ENCODE data around the gene LRRC8E.
"Not testable (repeated sequence)": the region's sequence is repeated elsewhere in the genome, so short reads cannot be mapped to it uniquely, and the experiment has no call there.

The LRRC8E gene

GRCh38 chr19:7912697-7913564 lies 24.6 kb downstream of the LRRC8E start:
- peaks cover 23 to 26% of the 10 kb centered on the region in 2 donors for H3K36me3 ChIP-seq (ENCODE audit: control insufficient read depth in 2 of 2, insufficient read depth in 2 of 2, low read length in 2 of 2)
- no peak overlapping the region for H3K27ac ChIP-seq (ENCODE audit: low read length)
- H3K4me3 ChIP-seq (ENCODE audit: low read length in 2 of 2) = no peak overlapping the region
- H3K9ac ChIP-seq (ENCODE audit: low read length in 2 of 2) = no peak overlapping the region
- H3K4me1 ChIP-seq (ENCODE audit: control insufficient read depth, insufficient read depth, low read length) = peaks cover 31% of the 10 kb centered on the region
- H3K9me3 ChIP-seq (ENCODE audit: control insufficient read depth in 2 of 2, low read length in 2 of 2) = no peaks in the 10 kb centered on the region
- peaks cover 14 to 28% of the 10 kb centered on the region in 2 donors for H3K27me3 ChIP-seq (ENCODE audit: control insufficient read depth in 1 of 2, insufficient read depth in 2 of 2, low read length in 2 of 2)

- H3K4me1 ChIP-seq (ENCODE audit: control insufficient read depth, insufficient read depth, low read length) = peaks cover 27% of the 10 kb centered on the region
- no peak overlapping the region for H3K27ac ChIP-seq (ENCODE audit: low read length)
- H3K9me3 ChIP-seq (ENCODE audit: control insufficient read depth in 2 of 2, low read length in 2 of 2) = no peaks in the 10 kb centered on the region
- H3K36me3 ChIP-seq (ENCODE audit: control insufficient read depth in 2 of 2, insufficient read depth in 2 of 2, low read length in 2 of 2) = peaks cover 23 to 26% of the 10 kb centered on the region in 2 donors
- peaks cover 17 to 33% of the 10 kb centered on the region in 2 donors for H3K27me3 ChIP-seq (ENCODE audit: control insufficient read depth in 1 of 2, insufficient read depth in 2 of 2, low read length in 2 of 2)
- no peak overlapping the region for H3K4me3 ChIP-seq (ENCODE audit: low read length in 2 of 2)
- no peak overlapping the region for H3K9ac ChIP-seq (ENCODE audit: low read length in 2 of 2)
These were observed 25.3 kb downstream of the LRRC8E start for GRCh38 chr19:7913652-7914051.

GRCh38 chr19:7914099-7914498 lies 25.8 kb downstream of the LRRC8E start:
- Histone ChIP-seq H3K27ac (ENCODE audit: low read length) (no peak overlapping the region), H3K27me3 (ENCODE audit: control insufficient read depth in 1 of 2, insufficient read depth in 2 of 2, low read length in 2 of 2) (peaks cover 20 to 38% of the 10 kb centered on the region in 2 donors), H3K9me3 (ENCODE audit: control insufficient read depth in 2 of 2, low read length in 2 of 2) (no peaks in the 10 kb centered on the region), H3K9ac (ENCODE audit: low read length in 2 of 2) (no peak overlapping the region), H3K4me3 (ENCODE audit: low read length in 2 of 2) (no peak overlapping the region), H3K36me3 (ENCODE audit: control insufficient read depth in 2 of 2, insufficient read depth in 2 of 2, low read length in 2 of 2) (peaks cover 23 to 26% of the 10 kb centered on the region in 2 donors), H3K4me1 (ENCODE audit: control insufficient read depth, insufficient read depth, low read length) (peaks cover 27% of the 10 kb centered on the region)

GRCh38 chr19:7914598-7915045 lies 26.3 kb downstream of the LRRC8E start, which contains the start of gene TGFBR3L:
TGFBR3L (plus strand) TSS chr19:7914830.
- Histone ChIP-seq H3K9ac (ENCODE audit: low read length in 2 of 2) (no peak within 1 kb of the TSS), H3K27me3 (ENCODE audit: control insufficient read depth in 1 of 2, insufficient read depth in 2 of 2, low read length in 2 of 2) (peaks cover 20 to 38% of the 10 kb centered on the region in 2 donors), H3K27ac (ENCODE audit: low read length) (no peak within 1 kb of the TSS), H3K4me1 (ENCODE audit: control insufficient read depth, insufficient read depth, low read length) (peaks cover 28% of the 10 kb centered on the region), H3K4me3 (ENCODE audit: low read length in 2 of 2) (peak within 1 kb of the TSS in 1 of 2 donors; percentile 29), H3K9me3 (ENCODE audit: control insufficient read depth in 2 of 2, low read length in 2 of 2) (no peaks in the 10 kb centered on the region), H3K36me3 (ENCODE audit: control insufficient read depth in 2 of 2, insufficient read depth in 2 of 2, low read length in 2 of 2) (peaks cover 23 to 26% of the 10 kb centered on the region in 2 donors)

DNA sequence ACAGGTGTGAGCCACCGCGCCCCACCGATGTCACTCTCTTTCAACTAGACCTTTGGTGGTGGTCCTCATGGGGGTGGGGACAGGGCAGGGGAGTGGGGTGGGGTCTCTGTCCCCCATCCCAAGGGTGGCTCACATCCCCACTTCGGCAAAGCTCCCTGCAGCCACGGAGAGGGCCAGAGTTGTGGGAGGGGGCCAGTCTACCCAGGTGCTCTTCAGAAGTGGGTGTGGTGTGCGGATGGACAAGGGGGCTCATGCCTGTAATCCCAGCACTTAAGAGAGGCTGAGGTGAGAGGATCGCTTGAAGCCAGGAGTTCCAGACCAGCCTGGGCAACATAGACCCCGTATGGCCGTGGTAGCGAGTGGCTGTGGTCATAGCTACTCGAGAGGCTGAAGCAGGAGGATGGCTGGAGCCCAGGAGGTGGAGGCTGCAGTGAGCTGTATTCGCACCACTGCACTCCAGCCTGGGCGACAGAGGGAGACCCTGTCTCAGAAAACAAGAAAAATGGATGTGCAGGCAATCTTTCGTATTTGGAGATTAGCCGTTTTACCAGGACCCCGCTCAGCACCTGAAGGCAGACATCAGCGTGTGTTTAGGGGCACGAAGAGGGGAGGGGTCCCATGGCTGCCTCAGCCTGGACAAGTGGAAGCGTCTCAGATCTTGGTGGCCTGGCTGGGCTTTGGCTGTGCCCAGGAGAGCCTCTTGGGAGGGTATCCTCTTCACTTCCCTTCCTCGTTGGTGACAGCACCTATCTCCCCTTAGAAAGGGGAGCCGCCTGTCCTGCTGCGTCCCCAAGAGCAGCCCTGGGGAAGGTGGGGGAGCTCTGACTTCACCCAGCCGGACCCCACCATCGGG lies 27.2 kb downstream of the LRRC8E start:
- Histone ChIP-seq H3K9me3 (ENCODE audit: control insufficient read depth in 2 of 2, low read length in 2 of 2) (no peaks in the 10 kb centered on the region), H3K36me3 (ENCODE audit: control insufficient read depth in 2 of 2, insufficient read depth in 2 of 2, low read length in 2 of 2) (peaks cover 18 to 21% of the 10 kb centered on the region in 2 donors), H3K27me3 (ENCODE audit: control insufficient read depth in 1 of 2, insufficient read depth in 2 of 2, low read length in 2 of 2) (peaks cover 23 to 38% of the 10 kb centered on the region in 2 donors), H3K4me3 (ENCODE audit: low read length in 2 of 2) (peak overlapping the region in 1 of 2 donors; percentile 29), H3K27ac (ENCODE audit: low read length) (no peak overlapping the region), H3K4me1 (ENCODE audit: control insufficient read depth, insufficient read depth, low read length) (peaks cover 35% of the 10 kb centered on the region), H3K9ac (ENCODE audit: low read length in 2 of 2) (no peak overlapping the region)

GRCh38 chr19:7916103-7916954 lies 28.0 kb downstream of the LRRC8E start:
- Histone ChIP-seq H3K4me3 (ENCODE audit: low read length in 2 of 2) (peak overlapping the region in 1 of 2 donors; percentile 55), H3K27me3 (ENCODE audit: control insufficient read depth in 1 of 2, insufficient read depth in 2 of 2, low read length in 2 of 2) (peaks cover 23 to 38% of the 10 kb centered on the region in 2 donors), H3K4me1 (ENCODE audit: control insufficient read depth, insufficient read depth, low read length) (peaks cover 39% of the 10 kb centered on the region), H3K9ac (ENCODE audit: low read length in 2 of 2) (no peak overlapping the region), H3K36me3 (ENCODE audit: control insufficient read depth in 2 of 2, insufficient read depth in 2 of 2, low read length in 2 of 2) (peaks cover 10 to 15% of the 10 kb centered on the region in 2 donors), H3K9me3 (ENCODE audit: control insufficient read depth in 2 of 2, low read length in 2 of 2) (no peaks in the 10 kb centered on the region), H3K27ac (ENCODE audit: low read length) (peak overlapping the region; percentile 31)

GRCh38 chr19:7916955-7917266 lies 28.6 kb downstream of the LRRC8E start:
- peaks cover 45% of the 10 kb centered on the region for H3K4me1 ChIP-seq (ENCODE audit: control insufficient read depth, insufficient read depth, low read length)
- peaks cover 23 to 38% of the 10 kb centered on the region in 2 donors for H3K27me3 ChIP-seq (ENCODE audit: control insufficient read depth in 1 of 2, insufficient read depth in 2 of 2, low read length in 2 of 2)
- H3K9ac ChIP-seq (ENCODE audit: low read length in 2 of 2) = peak overlapping the region; percentile 15 to 29
- H3K36me3 ChIP-seq (ENCODE audit: control insufficient read depth in 2 of 2, insufficient read depth in 2 of 2, low read length in 2 of 2) = peaks cover 4 to 11% of the 10 kb centered on the region in 2 donors
- H3K27ac ChIP-seq (ENCODE audit: low read length) = peak overlapping the region; percentile 31
- no peaks in the 10 kb centered on the region for H3K9me3 ChIP-seq (ENCODE audit: control insufficient read depth in 2 of 2, low read length in 2 of 2)
- H3K4me3 ChIP-seq (ENCODE audit: low read length in 2 of 2) = peak overlapping the region in 1 of 2 donors; percentile 55

DNA sequence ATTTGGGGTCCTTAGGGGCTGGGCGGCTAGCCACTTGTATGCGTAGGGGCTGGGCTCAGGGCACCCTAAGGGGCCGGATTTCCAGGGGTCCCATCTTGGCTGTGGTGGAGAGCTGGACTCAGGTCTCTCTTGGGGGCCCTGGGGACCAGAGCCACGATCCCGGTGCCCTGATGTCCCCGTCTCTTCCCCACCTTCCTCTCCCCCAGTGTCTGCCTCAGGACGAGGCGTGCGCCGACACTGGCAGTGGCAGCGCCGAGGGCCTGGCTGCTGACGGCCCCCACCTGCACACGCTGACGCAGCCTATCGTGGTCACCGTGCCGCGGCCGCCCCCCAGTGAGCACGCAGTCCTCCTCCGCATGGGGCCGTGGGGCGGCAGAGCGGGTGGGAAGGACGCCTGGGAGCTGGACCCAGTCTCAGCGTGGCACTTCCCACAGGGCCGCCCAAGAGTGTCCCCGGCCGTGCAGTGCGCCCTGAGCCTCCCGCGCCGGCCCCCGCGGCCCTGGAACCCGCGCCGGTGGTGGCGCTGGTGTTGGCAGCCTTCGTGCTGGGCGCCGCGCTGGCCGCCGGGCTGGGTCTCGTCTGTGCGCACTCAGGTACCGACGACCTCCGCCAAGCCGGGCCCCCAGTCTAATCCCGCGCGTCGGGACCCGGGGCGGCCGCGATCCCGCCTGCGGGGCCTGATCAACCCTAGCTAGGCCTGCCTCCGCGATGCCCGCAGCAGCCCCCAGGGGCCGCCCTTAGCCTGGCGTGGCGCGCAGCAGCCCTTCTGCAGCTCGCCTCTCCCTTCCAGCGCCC lies 29.2 kb downstream of the LRRC8E start:
- Histone ChIP-seq H3K4me3 (ENCODE audit: low read length in 2 of 2) (peak overlapping the region in 1 of 2 donors; percentile 55), H3K27ac (ENCODE audit: low read length) (peak overlapping the region; percentile 31), H3K27me3 (ENCODE audit: control insufficient read depth in 1 of 2, insufficient read depth in 2 of 2, low read length in 2 of 2) (peaks cover 23 to 38% of the 10 kb centered on the region in 2 donors), H3K9ac (ENCODE audit: low read length in 2 of 2) (peak overlapping the region; percentile 15 to 29), H3K4me1 (ENCODE audit: control insufficient read depth, insufficient read depth, low read length) (peaks cover 50% of the 10 kb centered on the region), H3K36me3 (ENCODE audit: control insufficient read depth in 2 of 2, insufficient read depth in 2 of 2, low read length in 2 of 2) (peaks cover 0 to 10% of the 10 kb centered on the region in 2 donors), H3K9me3 (ENCODE audit: control insufficient read depth in 2 of 2, low read length in 2 of 2) (no peaks in the 10 kb centered on the region)

GRCh38 chr19:7918062-7918614 lies 29.8 kb downstream of the LRRC8E start:
- Histone ChIP-seq H3K4me1 (ENCODE audit: control insufficient read depth, insufficient read depth, low read length) (peaks cover 56% of the 10 kb centered on the region), H3K4me3 (ENCODE audit: low read length in 2 of 2) (peak overlapping the region in 1 of 2 donors; percentile 55), H3K27me3 (ENCODE audit: control insufficient read depth in 1 of 2, insufficient read depth in 2 of 2, low read length in 2 of 2) (peaks cover 23 to 38% of the 10 kb centered on the region in 2 donors)
- H3K9me3 ChIP-seq (ENCODE audit: control insufficient read depth in 2 of 2, low read length in 2 of 2); H3K27ac ChIP-seq (ENCODE audit: low read length); H3K9ac ChIP-seq (ENCODE audit: low read length in 2 of 2); H3K36me3 ChIP-seq (ENCODE audit: control insufficient read depth in 2 of 2, insufficient read depth in 2 of 2, low read length in 2 of 2): not testable (repeated sequence)
